Brain microvascular endothelial cell (primary cell): Measurements from ENCODE around the gene PRELID1.

Source experiments
- DNase-seq: peaks from one replicate; pipeline ENCODE4 v3.0.0-alpha.2; 2020
- H3K27ac ChIP-seq: fragments of 250-450 bp; sonication (Bioruptor Pico); 2 replicates; pipeline ENCODE4 v1.5.1; 2020; ENCODE audit warnings: mild to moderate bottlenecking, moderate library complexity
- H3K27me3 ChIP-seq: fragments of 250-450 bp; sonication (Bioruptor Pico); replicated peaks from 2 replicates; pipeline ENCODE4 v1.5.1; 2020; ENCODE audit warnings: mild to moderate bottlenecking
- H3K36me3 ChIP-seq: fragments of 250-450 bp; sonication (Bioruptor Pico); replicated peaks from 2 replicates; pipeline ENCODE4 v1.5.1; 2020; ENCODE audit warnings: mild to moderate bottlenecking
- H3K4me3 ChIP-seq: 2 replicates; pipeline ENCODE4 v1.5.1; 2011; ENCODE audit warnings: low read depth, mild to moderate bottlenecking, control low read depth, low read length, moderate library complexity
- in situ Hi-C: cut with HindIII; loops from 2 replicates; pipeline ENCODE4 v1.10.0; 2017; ENCODE audit warnings: low sequenced_read_pairs, low pct_ligation_motif_present
- TF ChIP-seq, protein P1 (sequence below): IDR thresholded peaks from 2 replicates; pipeline ENCODE4 v1.5.1; 2011; ENCODE audit warnings: low read depth, mild to moderate bottlenecking, moderate library complexity, low read length, control low read depth, inconsistent platforms; ENCODE audit errors: missing control alignments

The PRELID1 gene

DNA sequence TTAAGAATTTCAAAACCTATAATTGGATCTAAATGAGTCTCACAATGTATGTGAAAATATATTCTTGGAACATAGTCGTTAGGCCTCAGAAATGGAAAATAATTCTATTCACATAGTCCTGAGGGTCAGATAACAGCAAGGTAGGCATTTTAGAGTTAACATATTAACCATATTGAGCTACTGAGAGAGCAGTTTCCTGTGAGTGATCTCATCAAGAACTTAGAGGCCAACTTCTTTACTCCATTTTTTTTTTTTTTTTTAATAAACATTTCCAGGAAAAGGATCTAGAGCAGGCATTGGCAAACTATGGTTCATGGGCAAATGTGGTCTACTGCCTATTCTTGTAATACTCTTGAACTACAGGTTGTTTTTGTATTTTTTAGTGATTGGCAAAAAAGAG, 26.7 kb upstream of the PRELID1 start:
- no peak for DNase-seq
- TF ChIP-seq, protein P1, sequence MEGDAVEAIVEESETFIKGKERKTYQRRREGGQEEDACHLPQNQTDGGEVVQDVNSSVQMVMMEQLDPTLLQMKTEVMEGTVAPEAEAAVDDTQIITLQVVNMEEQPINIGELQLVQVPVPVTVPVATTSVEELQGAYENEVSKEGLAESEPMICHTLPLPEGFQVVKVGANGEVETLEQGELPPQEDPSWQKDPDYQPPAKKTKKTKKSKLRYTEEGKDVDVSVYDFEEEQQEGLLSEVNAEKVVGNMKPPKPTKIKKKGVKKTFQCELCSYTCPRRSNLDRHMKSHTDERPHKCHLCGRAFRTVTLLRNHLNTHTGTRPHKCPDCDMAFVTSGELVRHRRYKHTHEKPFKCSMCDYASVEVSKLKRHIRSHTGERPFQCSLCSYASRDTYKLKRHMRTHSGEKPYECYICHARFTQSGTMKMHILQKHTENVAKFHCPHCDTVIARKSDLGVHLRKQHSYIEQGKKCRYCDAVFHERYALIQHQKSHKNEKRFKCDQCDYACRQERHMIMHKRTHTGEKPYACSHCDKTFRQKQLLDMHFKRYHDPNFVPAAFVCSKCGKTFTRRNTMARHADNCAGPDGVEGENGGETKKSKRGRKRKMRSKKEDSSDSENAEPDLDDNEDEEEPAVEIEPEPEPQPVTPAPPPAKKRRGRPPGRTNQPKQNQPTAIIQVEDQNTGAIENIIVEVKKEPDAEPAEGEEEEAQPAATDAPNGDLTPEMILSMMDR, result no peak
- no peak overlapping the region for H3K4me3 ChIP-seq
- no peak overlapping the region for H3K27ac ChIP-seq
- in situ Hi-C loops, result no loop called here
- no peaks in the 10 kb centered on the region for H3K27me3 ChIP-seq
- peaks cover 19% of the 10 kb centered on the region for H3K36me3 ChIP-seq

- no peaks in the 10 kb centered on the region for H3K27me3 ChIP-seq
- no peak for DNase-seq
- in situ Hi-C loops, result no loop called here
- TF ChIP-seq, protein P1, result no peak
- H3K4me3 ChIP-seq, result no peak overlapping the region
- no peak overlapping the region for H3K27ac ChIP-seq
- H3K36me3 ChIP-seq, result peaks cover 60% of the 10 kb centered on the region
Observed at GRCh38 chr5:177288191-177288590, 15.4 kb upstream of the PRELID1 start.

DNA sequence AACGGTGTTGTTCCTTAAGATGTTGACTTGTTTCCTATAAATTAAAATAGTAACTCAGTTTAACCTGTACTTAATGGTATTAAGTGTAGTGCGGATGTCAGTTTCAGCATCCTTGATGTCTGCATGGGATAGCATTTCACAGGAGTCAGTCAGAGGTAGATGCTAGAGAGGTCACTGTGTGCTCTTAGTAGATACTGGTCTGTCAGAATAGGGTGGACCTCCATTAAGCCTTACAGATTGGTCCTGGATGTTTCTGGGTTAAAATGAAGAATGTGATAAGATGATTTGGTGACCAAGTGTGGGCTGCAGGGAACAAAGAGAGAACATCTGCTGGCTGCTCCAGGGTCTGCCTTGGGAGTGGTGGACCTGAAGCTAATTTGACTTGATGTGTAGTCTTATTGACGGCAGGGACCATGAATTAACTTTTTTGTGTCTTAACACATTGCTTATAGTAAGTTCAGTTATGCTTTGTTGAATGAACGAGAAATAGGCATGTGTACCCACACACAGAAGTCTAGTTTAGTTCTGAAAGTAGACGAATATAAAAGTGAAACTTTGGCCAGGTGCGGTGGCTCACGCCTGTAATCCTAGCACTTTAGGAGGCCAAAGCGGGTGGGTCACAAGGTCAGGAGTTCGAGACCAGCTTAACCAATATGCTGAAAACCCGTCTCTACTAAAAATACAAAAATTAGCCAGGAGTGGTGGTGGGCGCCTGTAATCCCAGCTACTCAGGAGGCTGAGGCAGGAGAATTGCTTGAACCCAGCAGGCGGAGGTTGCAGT, 12.6 kb upstream of the PRELID1 start:
- no peak overlapping the region for H3K4me3 ChIP-seq
- in situ Hi-C loops, result no loop called here
- TF ChIP-seq, protein P1, result no peak

GRCh38 chr5:177291735-177292134, 11.9 kb upstream of the PRELID1 start:
- in situ Hi-C loops, result no loop called here
- TF ChIP-seq, protein P1, result no peak
- H3K36me3 ChIP-seq, result peaks cover 63% of the 10 kb centered on the region
- H3K4me3 ChIP-seq, result no peak overlapping the region
- H3K27ac ChIP-seq, result no peak overlapping the region
- H3K27me3 ChIP-seq, result no peaks in the 10 kb centered on the region
- DNase-seq, result no peak

More for the DNA sequence above, 12.6 kb upstream of the PRELID1 start:
- Histone ChIP-seq H3K27me3 (no peaks in the 10 kb centered on the region), H3K36me3 (peaks cover 66% of the 10 kb centered on the region), H3K27ac (no peak overlapping the region)
- no peak for DNase-seq

GRCh38 chr5:177293819-177294581, 9.6 kb upstream of the PRELID1 start:
- Histone ChIP-seq H3K27me3 (no peaks in the 10 kb centered on the region), H3K27ac (no peak overlapping the region), H3K4me3 (no peak overlapping the region), H3K36me3 (peaks cover 48% of the 10 kb centered on the region)
- TF ChIP-seq, protein P1, result no peak
- no peak for DNase-seq
- in situ Hi-C loops, result no loop called here
